GM10248 (cell line): Measurements from ENCODE around the gene WAC.
"Not testable (repeated sequence)": the region's sequence is repeated elsewhere in the genome, so short reads cannot be mapped to it uniquely, and the experiment has no call there.

Experiments used
- CTCF ChIA-PET: fragments of 300-600 bp; sonication (Branson Sonifier 250); formaldehyde crosslinking; extraction: SDS; loops from one replicate; lab custom pipeline; 2021; ENCODE audit warnings: antibody characterized with exemption; lab: Yijun Ruan, JAX
- POLR2A ChIA-PET: fragments of 350-650 bp; sonication (Branson Sonifier 250); formaldehyde crosslinking; extraction: SDS; loops from one replicate; lab custom pipeline; 2020; ENCODE audit warnings: antibody characterized with exemption; lab: Yijun Ruan, JAX
- DNase-seq: peaks from one replicate; pipeline ENCODE4 v3.0.0; 2012; ENCODE audit errors: extremely low spot score
- TF ChIP-seq, protein P1 (sequence below): IDR thresholded peaks from 2 replicates; pipeline ENCODE4 v1.5.1; 2012; ENCODE audit warnings: mild to moderate bottlenecking, low read depth; ENCODE audit errors: extremely low read depth, missing control alignments, control extremely low read depth

WAC gene

DNA sequence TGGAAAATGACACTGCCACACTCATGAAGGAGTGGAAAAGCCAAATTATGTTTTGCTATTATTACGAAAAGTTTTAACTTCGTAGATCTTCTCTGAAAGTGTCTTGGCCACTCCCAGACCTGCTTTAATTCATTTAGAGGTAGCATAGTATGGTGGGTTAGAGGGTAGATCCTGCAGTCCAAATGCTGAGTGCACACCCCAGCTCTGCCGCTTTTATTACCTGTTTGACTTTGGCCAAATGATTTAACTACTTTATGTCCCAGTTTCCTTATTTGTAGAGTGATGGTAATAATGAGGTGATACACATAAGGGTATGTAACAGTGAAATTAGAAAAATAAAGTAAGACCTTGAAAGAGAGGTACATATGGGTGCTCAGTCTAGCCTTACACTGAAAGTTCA lies 23.6 kb upstream of the WAC start:
- POLR2A ChIA-PET = no interaction called here
- TF ChIP-seq, protein P1, sequence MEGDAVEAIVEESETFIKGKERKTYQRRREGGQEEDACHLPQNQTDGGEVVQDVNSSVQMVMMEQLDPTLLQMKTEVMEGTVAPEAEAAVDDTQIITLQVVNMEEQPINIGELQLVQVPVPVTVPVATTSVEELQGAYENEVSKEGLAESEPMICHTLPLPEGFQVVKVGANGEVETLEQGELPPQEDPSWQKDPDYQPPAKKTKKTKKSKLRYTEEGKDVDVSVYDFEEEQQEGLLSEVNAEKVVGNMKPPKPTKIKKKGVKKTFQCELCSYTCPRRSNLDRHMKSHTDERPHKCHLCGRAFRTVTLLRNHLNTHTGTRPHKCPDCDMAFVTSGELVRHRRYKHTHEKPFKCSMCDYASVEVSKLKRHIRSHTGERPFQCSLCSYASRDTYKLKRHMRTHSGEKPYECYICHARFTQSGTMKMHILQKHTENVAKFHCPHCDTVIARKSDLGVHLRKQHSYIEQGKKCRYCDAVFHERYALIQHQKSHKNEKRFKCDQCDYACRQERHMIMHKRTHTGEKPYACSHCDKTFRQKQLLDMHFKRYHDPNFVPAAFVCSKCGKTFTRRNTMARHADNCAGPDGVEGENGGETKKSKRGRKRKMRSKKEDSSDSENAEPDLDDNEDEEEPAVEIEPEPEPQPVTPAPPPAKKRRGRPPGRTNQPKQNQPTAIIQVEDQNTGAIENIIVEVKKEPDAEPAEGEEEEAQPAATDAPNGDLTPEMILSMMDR = no peak
- DNase-seq = no peak
- CTCF ChIA-PET = no interaction called here

- ChIA-PET POLR2A (no interaction called here), CTCF (no interaction called here)
- DNase-seq = no peak
- TF ChIP-seq, protein P1 = no peak
Measured at GRCh38 chr10:28514648-28515047, 18.3 kb upstream of the WAC start.

DNA sequence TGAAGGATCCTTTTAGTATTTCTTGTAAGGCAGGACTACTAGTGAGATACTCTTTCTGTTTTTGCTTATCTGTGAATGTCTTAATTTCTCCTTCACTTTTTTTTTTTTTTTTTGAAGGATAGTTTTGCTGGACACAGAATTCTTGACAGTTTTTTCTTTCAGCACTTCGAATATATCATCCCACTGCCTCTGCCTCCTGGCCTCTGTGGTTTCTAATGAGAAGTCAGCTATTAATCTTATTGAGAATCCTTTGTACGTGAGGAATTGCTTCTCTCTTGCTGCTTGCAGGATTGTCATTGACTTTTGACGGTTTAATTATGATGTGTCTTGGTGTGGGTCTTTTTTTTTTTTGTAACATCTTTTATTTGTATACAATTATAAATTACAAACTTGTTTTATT lies 12.6 kb upstream of the WAC start:
- DNase-seq = no peak
- TF ChIP-seq, protein P1 = no peak
- CTCF ChIA-PET = no interaction called here
- POLR2A ChIA-PET = no interaction called here

DNA sequence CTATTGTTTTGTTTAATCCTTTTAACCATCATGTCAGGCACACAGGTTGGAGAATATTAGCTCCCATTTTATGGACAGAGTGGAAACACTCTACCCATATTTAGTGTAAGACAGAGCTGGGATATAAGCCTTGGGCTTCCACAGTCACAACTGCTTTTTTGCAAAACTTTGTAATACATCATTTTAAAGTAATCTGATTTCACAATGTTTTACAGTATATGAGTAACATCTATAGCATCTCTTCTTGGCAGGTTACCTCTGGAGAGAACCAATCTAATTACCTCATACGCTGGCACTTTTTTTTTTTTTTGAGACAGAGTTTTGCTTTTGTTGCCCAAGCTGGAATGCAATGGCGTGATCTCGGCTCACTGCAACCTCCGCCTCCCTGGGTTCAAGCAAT lies 12.1 kb upstream of the WAC start:
- DNase-seq, CTCF ChIA-PET, POLR2A ChIA-PET: not testable (repeated sequence)

DNA sequence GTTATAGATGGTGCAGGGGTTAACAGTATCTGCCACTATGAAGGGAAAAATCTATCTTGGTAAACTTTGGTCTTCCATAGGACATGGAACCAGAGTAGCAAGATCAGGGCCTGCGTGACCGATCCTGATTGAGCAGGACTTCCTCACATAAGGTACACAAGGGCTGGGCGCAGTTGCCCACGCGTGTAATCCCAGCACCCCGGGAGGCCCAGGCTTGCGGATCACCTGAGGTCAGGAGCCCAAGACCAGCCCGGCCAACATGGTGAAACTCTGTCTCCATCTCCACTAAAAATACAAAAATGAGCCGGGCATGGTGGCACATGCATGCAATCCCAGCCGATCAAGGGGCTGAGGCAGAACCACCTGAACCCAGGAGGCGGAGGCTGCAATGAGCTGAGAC lies 11.0 kb upstream of the WAC start:
- DNase-seq, CTCF ChIA-PET, POLR2A ChIA-PET: not testable (repeated sequence)

DNA sequence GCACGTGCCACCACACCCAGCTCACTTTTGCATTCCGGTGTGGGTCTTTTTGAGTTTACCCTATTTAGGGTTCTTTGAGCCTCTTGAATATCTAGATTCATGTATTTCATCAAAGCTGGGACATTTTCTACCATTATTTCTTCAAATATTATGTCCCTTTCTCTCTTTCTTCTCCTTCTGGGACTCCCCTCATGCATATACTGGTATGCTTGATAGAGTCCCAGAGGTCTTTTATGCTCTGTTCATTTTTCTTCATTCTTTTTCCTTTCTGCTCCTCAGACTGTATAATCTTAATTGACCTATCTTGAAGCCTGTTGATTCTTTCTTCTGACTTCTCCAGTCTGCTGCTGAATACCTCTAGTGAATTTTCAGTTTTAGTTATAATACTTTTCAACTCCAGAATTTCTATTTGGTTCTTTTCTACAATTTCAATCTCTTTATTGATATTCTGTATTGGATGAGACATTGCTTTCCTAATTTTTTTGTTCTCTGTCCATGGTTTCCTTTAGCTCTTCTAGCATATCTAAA lies 9.1 kb upstream of the WAC start:
- no peak for DNase-seq
- CTCF ChIA-PET = interaction anchor here (0.9 kb wide), 1 partner anchor 104 kb away, joined by 3 read pairs; no protein-coding TSS in a partner anchor
- POLR2A ChIA-PET = no interaction called here
- TF ChIP-seq, protein P1 = no peak

DNA sequence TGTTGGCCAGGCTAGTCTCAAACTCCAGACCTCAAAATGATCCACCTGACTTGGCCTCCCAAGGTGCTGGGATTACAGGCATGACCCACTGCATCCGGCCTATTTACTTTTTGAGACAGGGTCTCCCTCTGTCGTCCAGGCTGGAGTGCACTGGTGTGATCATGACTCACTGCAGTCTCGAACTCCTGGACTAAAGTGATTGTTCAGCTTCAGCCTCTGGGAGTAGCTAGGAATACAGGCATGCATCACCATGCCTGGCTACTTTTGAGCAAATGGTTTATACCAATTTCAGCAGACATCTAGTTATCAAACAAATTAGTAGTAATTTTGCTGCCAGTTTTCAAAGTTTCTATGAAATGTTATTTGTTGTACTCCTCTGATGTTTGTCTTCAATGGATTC lies 2.2 kb upstream of the WAC start:
- ChIA-PET POLR2A (no interaction called here), CTCF (no interaction called here)
- no peak for DNase-seq
- TF ChIP-seq, protein P1 = no peak

GRCh38 chr10:28533186-28533564 lies 257 bp downstream of the WAC start:
- ChIA-PET CTCF (interaction anchor here (1.2 kb wide), 1 partner anchor 103 kb away, joined by 3 read pairs; no protein-coding TSS in a partner anchor), POLR2A (no interaction called here)
- TF ChIP-seq, protein P1 = no peak
- no peak for DNase-seq
